WERI-Rb-1 (cell line): ENCODE data around the gene DNAJC16.

Experiments used
- DNase-seq: peaks from one replicate; pipeline ENCODE4 v3.0.0-alpha.2; 2020
- H3K27ac ChIP-seq: fragments of 250-450 bp; sonication (Bioruptor Pico); 2 replicates; pipeline ENCODE4 v1.5.1; 2020; ENCODE audit warnings: mild to moderate bottlenecking, moderate library complexity
- H3K27me3 ChIP-seq: fragments of 250-450 bp; sonication (Bioruptor Pico); 2 replicates; pipeline ENCODE4 v1.5.1; 2021; ENCODE audit warnings: mild to moderate bottlenecking, low read depth, moderate library complexity; ENCODE audit not compliant: insufficient read depth, severe bottlenecking
- H3K36me3 ChIP-seq: fragments of 250-450 bp; sonication (Bioruptor Pico); 2 replicates; pipeline ENCODE4 v1.5.1; 2020; ENCODE audit warnings: mild to moderate bottlenecking, moderate library complexity
- H3K4me3 ChIP-seq: 2 replicates; pipeline ENCODE4 v1.5.1; 2011; ENCODE audit warnings: low read depth, mild to moderate bottlenecking, control low read depth, low read length
- H3K9me3 ChIP-seq: fragments of 250-450 bp; sonication (Bioruptor Pico); 2 replicates; pipeline ENCODE4 v1.5.1; 2021; ENCODE audit warnings: mild to moderate bottlenecking, moderate library complexity; ENCODE audit not compliant: severe bottlenecking
- CTCF ChIP-seq: IDR thresholded peaks from 2 replicates; pipeline ENCODE4 v1.5.1; 2011; ENCODE audit warnings: low read depth, mild to moderate bottlenecking, control low read depth, inconsistent platforms, low read length

The DNAJC16 gene

GRCh38 chr1:15526021-15526489 lies 593 bp upstream of the DNAJC16 start:
- Histone ChIP-seq H3K27ac (peak overlapping the region; percentile 41; the same call in 1 of the 2 replicates), H3K27me3 (no peaks in the 10 kb centered on the region), H3K4me3 (peak overlapping the region; percentile 93), H3K36me3 (peaks cover 15% of the 10 kb centered on the region), H3K9me3 (no peaks in the 10 kb centered on the region)
- TF ChIP-seq CTCF: no peak
- no peak for DNase-seq

- no peak for DNase-seq
- H3K9me3 ChIP-seq: no peaks in the 10 kb centered on the region
- no peaks in the 10 kb centered on the region for H3K27me3 ChIP-seq
- H3K4me3 ChIP-seq: no peak overlapping the region
- peaks cover 23% of the 10 kb centered on the region for H3K36me3 ChIP-seq
- TF ChIP-seq CTCF: no peak
- H3K27ac ChIP-seq: no peak overlapping the region
Measured at GRCh38 chr1:15531003-15531402, 4.4 kb downstream of the DNAJC16 start.

- Histone ChIP-seq H3K4me3 (no peak overlapping the region), H3K9me3 (no peaks in the 10 kb centered on the region), H3K27ac (no peak overlapping the region), H3K27me3 (no peaks in the 10 kb centered on the region), H3K36me3 (peaks cover 30% of the 10 kb centered on the region)
- TF ChIP-seq CTCF: no peak
- DNase-seq: no peak
Measured at GRCh38 chr1:15531682-15532081, 5.0 kb downstream of the DNAJC16 start.

- TF ChIP-seq CTCF: no peak
- Histone ChIP-seq H3K36me3 (peaks cover 58% of the 10 kb centered on the region), H3K4me3 (no peak overlapping the region)
Measured at GRCh38 chr1:15538771-15539170, 12.1 kb downstream of the DNAJC16 start.

GRCh38 chr1:15540186-15540585 lies 13.5 kb downstream of the DNAJC16 start:
- H3K9me3 ChIP-seq: no peaks in the 10 kb centered on the region
- TF ChIP-seq CTCF: no peak
- no peak for DNase-seq
- no peak overlapping the region for H3K27ac ChIP-seq
- H3K27me3 ChIP-seq: no peaks in the 10 kb centered on the region
- H3K4me3 ChIP-seq: no peak overlapping the region
- H3K36me3 ChIP-seq: peaks cover 63% of the 10 kb centered on the region

More at GRCh38 chr1:15538771-15539170, 12.1 kb downstream of the DNAJC16 start:
- no peak for DNase-seq
- Histone ChIP-seq H3K9me3 (no peaks in the 10 kb centered on the region), H3K27me3 (no peaks in the 10 kb centered on the region), H3K27ac (no peak overlapping the region)

- DNase-seq: no peak
- TF ChIP-seq CTCF: no peak
- Histone ChIP-seq H3K4me3 (no peak overlapping the region), H3K36me3 (peaks cover 62% of the 10 kb centered on the region), H3K27ac (no peak overlapping the region), H3K27me3 (no peaks in the 10 kb centered on the region), H3K9me3 (no peaks in the 10 kb centered on the region)
Measured at GRCh38 chr1:15541231-15541792, 14.7 kb downstream of the DNAJC16 start.
